Heart right ventricle (tissue), 16 donors: ENCODE results near the gene GIMAP1. TPM values are rescaled to one million over a fixed set of nuclear protein-coding genes. Genes with fewer than 3 reads are reported as not detected.
A peak's percentile ranks its signal among the peaks of the same experiment; 100 is the strongest.
"Not testable (repeated sequence)": the region's sequence is repeated elsewhere in the genome, so short reads cannot be mapped to it uniquely, and the experiment has no call there.

ENCODE experiments used
- ATAC-seq, 8 donors: fragments of 200-7000 bp; cut with Tn5 transposase; one replicate each; pipeline ENCODE4 v1.9.1; 2020; ENCODE audit warnings: mild to moderate bottlenecking in 8 of 8, moderate library complexity in 8 of 8, moderate number of reproducible peaks in 1 of 8
- DNase-seq, 2 donors: peaks; one replicate each; pipeline ENCODE4 v3.0.0-alpha.2; 2020
- H3K27ac ChIP-seq, 10 donors: fragments of 200-600 bp; sonication (generic) in 2 of 10; one replicate each; pipeline versions ENCODE4 v1.5.0 to v1.8.0; 2020 to 2022; ENCODE audit warnings: mild to moderate bottlenecking in 3 of 10
- H3K27me3 ChIP-seq, 7 donors: fragments of 200-600 bp; one replicate each; pipeline ENCODE4 v1.8.0; 2021 to 2022; ENCODE audit warnings: mild to moderate bottlenecking in 2 of 7
- H3K36me3 ChIP-seq, 9 donors: fragments of 200-600 bp; sonication (generic) in 1 of 9; one replicate each; pipeline versions ENCODE4 v1.5.0 to v1.8.0; 2020 to 2022; ENCODE audit warnings: mild to moderate bottlenecking in 2 of 9
- H3K4me1 ChIP-seq, 9 donors: fragments of 200-600 bp; sonication (generic) in 1 of 9; one replicate each; pipeline versions ENCODE4 v1.5.0 to v1.8.0; 2020 to 2022; ENCODE audit warnings: mild to moderate bottlenecking in 4 of 9
- H3K4me3 ChIP-seq, 10 donors: fragments of 200-600 bp; sonication (generic) in 2 of 10; one replicate each; pipeline versions ENCODE4 v1.5.0 to v1.8.0; 2020 to 2022; ENCODE audit warnings: mild to moderate bottlenecking in 7 of 10, moderate library complexity in 2 of 10
- H3K9me3 ChIP-seq, 11 donors: fragments of 200-600 bp in 10 of 11; sonication (generic) in 2 of 11; one replicate each; pipeline versions ENCODE4 v1.5.0 to v1.8.0; 2013 to 2022; ENCODE audit warnings: mild to moderate bottlenecking in 2 of 11, control low read depth in 1 of 11, moderate library complexity in 1 of 11
- CTCF ChIP-seq, 9 donors: fragments of 200-600 bp; sonication (generic) in 2 of 9; IDR thresholded peaks; one replicate each; pipeline versions ENCODE4 v1.5.0 to v1.8.0; 2021 to 2022; ENCODE audit warnings: antibody characterized with exemption in 9 of 9, mild to moderate bottlenecking in 5 of 9, moderate library complexity in 1 of 9
- WGBS, 2 donors: extraction: QIAGEN DNeasy Blood & Tissue Kit; methylation state at CpG; one replicate each; pipeline ENCODE4 v1.1.7; 2013; ENCODE audit warnings: inconsistent platforms in 1 of 2; 5-methylcytosine and 5-hydroxymethylcytosine counted together
- intact Hi-C, 10 donors: fragments of 100-400 bp; cut with DNase I; formaldehyde crosslinking; loops; one replicate each; pipeline versions ENCODE4 v1.11.1 to v1.14.2; 2022
- polyA plus RNA-seq, 2 donors: library from polyadenylated mRNA; stranded (reverse); fragments of 200-250 nt; gene quantifications; one replicate each; pipeline ENCODE4 v1.2.3, GENCODE V29; 2013
- total RNA-seq, 10 donors: library from RNA; stranded (reverse); fragmentation: NEBNext Ultra II Directional in 3 of 10; extraction: Animal tissue kit (Norgen Biotek cat#: 25700) in 3 of 10; gene quantifications; one replicate each; pipeline versions ENCODE4 v1.2.1 to v1.2.4, GENCODE V29; 2021 to 2023
- donor health status: Arrhythmogenic right ventricular cardiomyopathy.
- donor health status: ischemic (EF 13 %, LVEDD 7.1; RV severe dilation, severe dysfunction).
- donor health status: healthy with polysubstance abuse.
- donor health status: DM: no; HTN: yes; CAD: no.
- donor health status: DM: no; HTN: no; CAD: no.
- donor health status: ischemic (EF 25% LVEDD 6.9; RV normal size, moderate dysfunction).
- donor health status: ischemic (EF 25% LVEDD 5.7; RV mildly dilated, moderate dysfunction).
- donor health status: healthy.
- donor health status: DM: yes; HTN: yes; CAD: no.
- donor health status: Ischemic cardiomyopathy.
- donor health status: ischemic (EF 35%, LVEDD 5.7; RV mildly dilated, moderate dysfunction).
- donor health status: nonischemic (EF 11% LVEDD 7.7; RV severe dilation, severe dysfunction).
- donor health status: DM: yes; HTN: yes; CAD: no.
- donor health status: PGD.
- donor health status: ischemic (EF 29% LVEDD 5.4; RV normal size, mild dysfunction).
- donor health status: nonischemic (EF 23%, LVEDD 6.1; RV moderate dilation, normal function).

The GIMAP1 gene
- total and polyA plus RNA-seq, 12 donors, result 2.4 to 11.2 (median 5.5) TPM

GRCh38 chr7:150675714-150676113 lies 40.7 kb upstream of the GIMAP1 start:
- TF ChIP-seq CTCF (IDR thresholded peaks at IDR 0.05), result no peak
- Histone ChIP-seq H3K9me3 (no peaks in the 10 kb centered on the region), H3K4me1 (peaks cover 0 to 43% (median 20%) of the 10 kb centered on the region in 9 donors), H3K36me3 (no peaks in the 10 kb centered on the region), H3K4me3 (peak overlapping the region in 3 of 10 donors; percentile 7 to 18 (median 11)), H3K27ac (peak overlapping the region; percentile 6 to 88 (median 68)), H3K27me3 (no peaks in the 10 kb centered on the region)
- 54 to 72% methylated on average over 2 of the region's 2 CpGs for WGBS, 2 donors
- intact Hi-C loops, result loop anchor here in 2 of 10 donors (2.0 to 5.0 kb wide), 2 partner anchors 42 to 43 kb away; partner anchors contain the start of genes GIMAP1 (in 1 of the 2) and GIMAP6 (in 1 of the 2)
- ATAC-seq (peak in 1 of 8 donors; percentile 51), DNase-seq (no peak)

GRCh38 chr7:150676276-150676675 lies 40.1 kb upstream of the GIMAP1 start:
- not testable (repeated sequence) for H3K27me3 ChIP-seq, H3K36me3 ChIP-seq, H3K9me3 ChIP-seq, DNase-seq
- peak in 5 of 8 donors; percentile 68 to 82 (median 81) for ATAC-seq
- intact Hi-C loops, result loop anchor here in 2 of 10 donors (2.0 to 5.0 kb wide), 2 partner anchors 41 to 43 kb away; partner anchors contain the start of genes GIMAP1 (in 1 of the 2) and GIMAP6 (in 1 of the 2)
- peaks cover 0 to 43% (median 20%) of the 10 kb centered on the region in 9 donors for H3K4me1 ChIP-seq
- peak overlapping the region; percentile 9 to 88 (median 68) for H3K27ac ChIP-seq
- peak overlapping the region in 5 of 10 donors; percentile 5 to 18 (median 10) for H3K4me3 ChIP-seq

GRCh38 chr7:150676854-150677253 lies 39.6 kb upstream of the GIMAP1 start:
- intact Hi-C loops, result loop anchor here in 2 of 10 donors (2.0 to 5.0 kb wide), 2 partner anchors 40 to 44 kb away; partner anchors contain the start of genes GIMAP1 (in 1 of the 2) and GIMAP6 (in 1 of the 2)
- not testable (repeated sequence) for H3K27me3 ChIP-seq, DNase-seq, H3K36me3 ChIP-seq, H3K9me3 ChIP-seq
- Histone ChIP-seq H3K4me3 (peak overlapping the region in 3 of 10 donors; percentile 7 to 18 (median 10)), H3K4me1 (peaks cover 0 to 43% (median 20%) of the 10 kb centered on the region in 9 donors), H3K27ac (peak overlapping the region; percentile 9 to 88 (median 68))
- ATAC-seq, result peak in 7 of 8 donors; percentile 47 to 93 (median 87)
- WGBS, 2 donors, result 42 to 65% methylated on average over 3 of the region's 3 CpGs

GRCh38 chr7:150678601-150679000 lies 37.8 kb upstream of the GIMAP1 start:
- H3K36me3 ChIP-seq, DNase-seq, H3K27me3 ChIP-seq, H3K9me3 ChIP-seq, H3K4me3 ChIP-seq, ATAC-seq: not testable (repeated sequence)
- peaks cover 0 to 43% (median 20%) of the 10 kb centered on the region in 9 donors for H3K4me1 ChIP-seq
- WGBS, 2 donors, result 80 to 91% methylated on average over 11 of the region's 11 CpGs
- intact Hi-C loops, result loop anchor here in 1 of 10 donors (5.0 kb wide), 1 partner anchor 39 kb away; the partner anchor contains the start of gene GIMAP1
- H3K27ac ChIP-seq, result peak overlapping the region in 6 of 10 donors; percentile 16 to 88 (median 62)

- H3K27me3 ChIP-seq, H3K36me3 ChIP-seq, ATAC-seq, H3K9me3 ChIP-seq, DNase-seq, H3K4me3 ChIP-seq: not testable (repeated sequence)
- Histone ChIP-seq H3K27ac (peak overlapping the region in 2 of 10 donors; percentile 43 to 70), H3K4me1 (peaks cover 0 to 51% (median 23%) of the 10 kb centered on the region in 9 donors)
- 81 to 84% methylated on average over 2 of the region's 2 CpGs for WGBS, 2 donors
- intact Hi-C loops, result loop anchor here in 2 of 10 donors (5.0 to 10.0 kb wide), 2 partner anchors 37 to 54 kb away; partner anchors contain the start of genes GIMAP1 (in 1 of the 2) and GIMAP5 (in 1 of the 2)
These were observed 36.0 kb upstream of the GIMAP1 start for GRCh38 chr7:150680364-150680763.

- ATAC-seq, result peak in 7 of 8 donors; percentile 61 to 92 (median 89)
- H3K4me1 ChIP-seq, result peaks cover 0 to 45% (median 12%) of the 10 kb centered on the region in 9 donors
- intact Hi-C loops, result loop anchor here in 2 of 10 donors (5.0 to 10.0 kb wide), 2 partner anchors 49 to 57 kb away; partner anchors contain the start of gene GIMAP5 (in 1 of the 2)
- H3K9me3 ChIP-seq, result peaks cover 0 to 5% (median 0%) of the 10 kb centered on the region in 11 donors
- H3K36me3 ChIP-seq, result peaks cover 0 to 24% (median 5%) of the 10 kb centered on the region in 9 donors
- peak within 1 kb of the TSS; percentile 55 to 94 (median 80) for H3K27ac ChIP-seq
- peak in 1 of 2 donors; percentile 23 for DNase-seq
- 31 to 57% methylated on average over 6 of the region's 6 CpGs for WGBS, 2 donors
- no peaks in the 10 kb centered on the region for H3K27me3 ChIP-seq
- no peak for TF ChIP-seq CTCF (IDR thresholded peaks at IDR 0.05)
- H3K4me3 ChIP-seq, result peak within 1 kb of the TSS; percentile 14 to 67 (median 52)
These were observed 31.0 kb upstream of the GIMAP1 start, which contains the start of gene GIMAP2 for GRCh38 chr7:150685219-150686029. GIMAP2 (plus strand) TSS chr7:150685706; CDS start chr7:150687060, 1,354 bp downstream.
